ENCODE data around the gene UFD1. TPM values are rescaled to one million over a fixed set of nuclear protein-coding genes. Genes with fewer than 3 reads are reported as not detected.

Gene UFD1
- total RNA-seq, 1 donor from 2014 or later = 54.4 TPM

- H3K27me3 Mint-ChIP-seq = no peaks in the 10 kb centered on the region
- ChIA-PET CTCF (no interaction called here), POLR2A (interaction anchor here (0.6 to 5.3 kb wide), 17 partner anchors 11 to 380 kb away, joined by 3 to 92 read pairs (median 6); partner anchors contain the start of genes C22orf39, CDC45, CLTCL1 and ESS2)
- H3K36me3 Mint-ChIP-seq (ENCODE audit: low read depth) = peaks cover 20% of the 10 kb centered on the region
- ATAC-seq (ENCODE audit: low read depth) = no peak
- peaks cover 64% of the 10 kb centered on the region for H3K4me1 Mint-ChIP-seq
- H3K4me3 Mint-ChIP-seq = peak overlapping the region; percentile 90
- H3K9me3 Mint-ChIP-seq = no peaks in the 10 kb centered on the region
- intact Hi-C loops (cut with micrococcal nuclease) = loop anchor here (5.0 kb wide), 2 partner anchors 201 to 701 kb away; partner anchors contain the start of gene ZDHHC8
- peak; percentile 34 for DNase-seq
- peak overlapping the region; percentile 57 for H3K27ac Mint-ChIP-seq
- TF ChIP-seq CTCF (IDR thresholded peaks at IDR 0.05) = no peak
Observed at GRCh38 chr22:19430890-19431541, 48.0 kb downstream of the UFD1 start.

DNA sequence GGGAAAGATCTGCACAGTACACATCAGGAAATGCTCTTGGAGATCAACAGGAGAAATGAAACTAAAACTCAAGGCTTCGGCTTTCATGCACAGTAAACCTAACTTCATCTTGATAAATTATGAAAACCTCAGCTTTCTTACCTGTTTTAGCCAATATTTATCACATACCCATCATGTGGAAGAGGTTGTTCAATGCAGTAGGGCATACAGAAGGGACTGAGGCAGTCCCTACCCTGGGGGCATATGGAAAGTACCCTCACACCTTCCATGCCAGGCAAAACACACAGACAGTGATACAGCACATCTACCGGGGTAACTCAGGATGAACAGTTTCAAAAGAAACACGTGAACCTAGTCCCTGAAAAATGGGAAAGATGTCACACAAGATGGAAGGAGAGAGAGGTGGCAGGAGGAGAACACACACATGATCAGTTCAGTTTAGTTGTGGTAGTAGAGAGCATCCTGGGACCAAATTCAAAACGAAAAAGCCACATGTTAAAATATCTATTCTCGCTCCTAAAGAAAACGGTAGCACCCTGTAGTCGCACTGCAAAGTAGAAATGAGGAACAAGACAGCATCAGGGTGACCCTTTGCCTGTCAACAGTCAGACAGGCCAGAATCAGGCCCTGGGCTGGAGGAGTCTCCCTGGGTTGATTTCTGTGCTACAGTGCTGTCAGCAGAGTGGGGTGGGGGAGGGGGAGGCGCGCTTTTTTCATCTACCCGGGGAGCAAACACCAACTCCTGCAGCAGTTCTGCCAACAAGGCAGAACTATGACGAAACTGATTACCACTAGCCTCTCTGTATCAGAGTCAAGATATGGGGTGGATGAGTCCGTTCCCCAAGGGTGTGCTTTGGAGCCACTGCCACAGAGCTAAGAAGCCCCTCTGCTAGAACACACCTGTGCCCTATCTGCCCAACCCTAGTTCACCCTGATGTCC lies 48.8 kb downstream of the UFD1 start:
- peak overlapping the region; percentile 90 for H3K4me3 Mint-ChIP-seq
- no peak for TF ChIP-seq CTCF (IDR thresholded peaks at IDR 0.05)
- peak overlapping the region; percentile 57 for H3K27ac Mint-ChIP-seq
- peaks cover 59% of the 10 kb centered on the region for H3K4me1 Mint-ChIP-seq
- CTCF ChIA-PET = no interaction called here
- ATAC-seq (ENCODE audit: low read depth) = no peak
- intact Hi-C loops (cut with micrococcal nuclease) = loop anchor here (5.0 kb wide), 2 partner anchors 202 to 702 kb away; partner anchors contain the start of gene ZDHHC8
- no peaks in the 10 kb centered on the region for H3K9me3 Mint-ChIP-seq
- peaks cover 14% of the 10 kb centered on the region for H3K36me3 Mint-ChIP-seq (ENCODE audit: low read depth)
- POLR2A ChIA-PET = interaction anchor here (0.7 to 2.3 kb wide), 3 partner anchors 11 to 256 kb away, joined by 3 to 12 read pairs (median 5); partner anchors contain the start of genes CDC45 and UFD1
- DNase-seq = no peak
- no peaks in the 10 kb centered on the region for H3K27me3 Mint-ChIP-seq

GRCh38 chr22:19424186-19424500 lies 54.9 kb downstream of the UFD1 start:
- H3K27ac Mint-ChIP-seq = no peak overlapping the region
- CTCF ChIA-PET = no interaction called here
- POLR2A ChIA-PET = interaction anchor here (0.6 kb wide), 1 partner anchor 97 kb away, joined by 4 read pairs; no protein-coding TSS in a partner anchor

DNA sequence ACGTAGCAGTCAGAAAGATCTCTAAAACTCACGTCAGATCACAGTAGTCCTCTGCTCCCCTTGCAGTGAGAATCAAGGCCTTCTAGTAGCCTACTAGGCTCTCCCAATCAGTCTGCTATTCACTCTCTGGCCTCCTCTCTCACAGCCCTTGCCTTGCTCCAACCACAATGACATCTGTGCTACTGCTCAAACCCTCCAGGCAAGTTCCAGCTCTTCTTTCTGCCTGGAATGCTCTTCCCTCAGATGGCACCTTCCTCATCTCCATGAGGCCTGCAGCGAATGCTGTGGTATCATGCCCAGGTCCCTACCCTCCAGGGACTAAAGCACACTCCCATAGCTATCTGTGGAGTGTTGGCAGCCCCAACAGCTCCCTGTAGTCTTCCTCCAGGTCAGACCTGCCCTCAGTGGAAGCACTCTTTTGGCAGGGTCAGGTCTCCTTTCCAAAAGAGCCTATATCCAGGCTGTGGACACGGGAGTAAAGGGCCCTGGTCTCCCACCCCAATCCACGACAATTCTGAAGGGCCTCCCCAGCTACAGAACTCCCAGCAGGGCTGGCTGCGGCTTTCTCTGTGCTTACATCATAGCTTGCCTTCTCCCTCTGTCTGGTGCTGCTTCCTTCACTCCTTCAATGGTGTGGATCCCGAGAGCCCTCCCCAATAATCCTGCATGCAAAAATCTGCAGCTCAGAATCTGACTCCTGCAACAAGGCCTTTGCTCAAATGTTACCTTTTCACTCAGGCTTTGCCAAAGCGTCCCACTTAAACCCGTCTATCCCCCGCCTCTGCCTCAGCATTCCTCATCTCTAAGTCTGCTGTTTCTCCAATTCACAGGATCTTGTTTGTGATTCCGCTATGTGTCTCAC lies 56.3 kb downstream of the UFD1 start:
- no peak for TF ChIP-seq CTCF (IDR thresholded peaks at IDR 0.05)
- intact Hi-C loops (cut with micrococcal nuclease) = no loop called here
- CTCF ChIA-PET = no interaction called here
- H3K36me3 Mint-ChIP-seq (ENCODE audit: low read depth) = peaks cover 7% of the 10 kb centered on the region
- H3K4me1 Mint-ChIP-seq = peaks cover 44% of the 10 kb centered on the region
- no peaks in the 10 kb centered on the region for H3K9me3 Mint-ChIP-seq
- H3K27me3 Mint-ChIP-seq = no peaks in the 10 kb centered on the region
- H3K4me3 Mint-ChIP-seq = no peak overlapping the region
- no peak for DNase-seq
- no peak for ATAC-seq (ENCODE audit: low read depth)
- H3K27ac Mint-ChIP-seq = peak overlapping the region; percentile 50
- POLR2A ChIA-PET = no interaction called here

More at GRCh38 chr22:19424186-19424500, 54.9 kb downstream of the UFD1 start:
- Mint-ChIP-seq H3K27me3 (no peaks in the 10 kb centered on the region), H3K4me3 (no peak overlapping the region), H3K36me3 (ENCODE audit: low read depth) (peaks cover 7% of the 10 kb centered on the region), H3K4me1 (peaks cover 49% of the 10 kb centered on the region), H3K9me3 (no peaks in the 10 kb centered on the region)
- TF ChIP-seq CTCF (IDR thresholded peaks at IDR 0.05) = no peak
- ATAC-seq (ENCODE audit: low read depth) (no peak), DNase-seq (no peak)
- intact Hi-C loops (cut with micrococcal nuclease) = no loop called here
